Fibroblast of peridontal ligament (primary cell): ENCODE measurements around the gene CRYGB.
"Not testable (repeated sequence)": the region's sequence is repeated elsewhere in the genome, so short reads cannot be mapped to it uniquely, and the experiment has no call there.

Experiments
- DNase-seq: peaks from one replicate; pipeline ENCODE4 v3.0.0-alpha.2; 2010; ENCODE audit errors: extremely low read depth

CRYGB gene

DNA sequence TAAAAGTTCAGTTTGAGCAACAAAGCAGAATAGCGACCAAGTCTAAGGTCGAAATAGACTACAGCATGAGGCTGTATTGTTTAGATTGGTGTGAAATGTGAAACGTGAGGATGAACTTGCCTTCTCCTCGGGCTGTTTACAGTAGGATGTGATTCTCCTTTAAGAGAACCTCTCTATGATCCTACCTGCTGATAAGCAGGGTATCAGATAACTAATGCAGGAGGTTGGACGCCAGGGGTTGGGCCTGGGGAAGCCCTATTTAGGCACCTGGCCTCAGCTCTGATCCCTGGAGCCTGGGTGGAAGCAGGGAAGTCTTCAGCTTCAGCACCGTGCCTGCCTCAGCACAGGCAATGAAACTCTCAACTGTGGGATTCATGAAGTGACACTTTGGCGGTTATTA lies 33.0 kb downstream of the CRYGB start:
- DNase-seq, result no peak

DNA sequence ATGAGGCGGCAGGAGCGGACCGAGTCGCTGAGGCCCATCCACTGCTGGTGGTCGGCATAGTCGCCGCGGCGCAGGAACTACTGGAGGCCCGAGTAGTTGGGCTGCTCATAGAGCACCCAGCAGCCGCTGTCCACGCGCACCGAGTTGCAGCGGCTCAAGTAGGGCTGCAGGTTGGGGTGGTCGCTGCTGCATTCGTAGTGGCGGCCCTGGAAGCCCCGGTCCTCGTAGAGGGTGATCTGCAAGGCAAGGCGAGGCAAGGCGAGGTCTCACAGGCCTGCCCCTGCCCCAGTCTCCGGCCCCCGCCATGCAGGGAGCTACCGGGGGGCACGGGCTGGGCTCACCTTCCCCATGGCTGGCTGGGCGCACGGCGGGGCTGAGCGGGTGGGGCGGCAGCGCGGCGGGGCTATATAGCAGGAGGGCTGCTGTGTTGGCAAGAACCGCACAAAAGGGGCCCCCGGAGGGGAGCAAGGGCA lies 33.6 kb downstream of the CRYGB start:
- not testable (repeated sequence) for DNase-seq

DNA sequence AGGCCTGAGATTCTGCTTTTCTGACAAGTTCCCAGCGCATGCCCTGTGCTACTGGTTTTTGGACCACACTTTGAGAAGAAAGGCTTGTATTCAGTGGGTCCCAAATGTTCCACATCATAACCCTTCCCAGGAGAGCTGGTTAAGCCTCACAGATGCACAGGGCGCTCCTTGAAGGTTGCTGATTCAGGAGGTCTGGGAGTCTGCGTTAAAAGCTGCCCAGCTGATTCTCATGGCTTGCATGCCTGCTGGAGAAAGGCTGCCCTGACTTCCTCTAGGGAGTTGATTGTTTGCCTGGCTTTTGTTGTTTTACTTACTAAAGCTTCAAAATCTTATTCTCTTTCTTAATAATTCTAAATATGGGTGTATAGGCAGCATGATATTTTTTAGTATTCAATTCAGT lies 42.3 kb downstream of the CRYGB start:
- DNase-seq, result no peak

DNA sequence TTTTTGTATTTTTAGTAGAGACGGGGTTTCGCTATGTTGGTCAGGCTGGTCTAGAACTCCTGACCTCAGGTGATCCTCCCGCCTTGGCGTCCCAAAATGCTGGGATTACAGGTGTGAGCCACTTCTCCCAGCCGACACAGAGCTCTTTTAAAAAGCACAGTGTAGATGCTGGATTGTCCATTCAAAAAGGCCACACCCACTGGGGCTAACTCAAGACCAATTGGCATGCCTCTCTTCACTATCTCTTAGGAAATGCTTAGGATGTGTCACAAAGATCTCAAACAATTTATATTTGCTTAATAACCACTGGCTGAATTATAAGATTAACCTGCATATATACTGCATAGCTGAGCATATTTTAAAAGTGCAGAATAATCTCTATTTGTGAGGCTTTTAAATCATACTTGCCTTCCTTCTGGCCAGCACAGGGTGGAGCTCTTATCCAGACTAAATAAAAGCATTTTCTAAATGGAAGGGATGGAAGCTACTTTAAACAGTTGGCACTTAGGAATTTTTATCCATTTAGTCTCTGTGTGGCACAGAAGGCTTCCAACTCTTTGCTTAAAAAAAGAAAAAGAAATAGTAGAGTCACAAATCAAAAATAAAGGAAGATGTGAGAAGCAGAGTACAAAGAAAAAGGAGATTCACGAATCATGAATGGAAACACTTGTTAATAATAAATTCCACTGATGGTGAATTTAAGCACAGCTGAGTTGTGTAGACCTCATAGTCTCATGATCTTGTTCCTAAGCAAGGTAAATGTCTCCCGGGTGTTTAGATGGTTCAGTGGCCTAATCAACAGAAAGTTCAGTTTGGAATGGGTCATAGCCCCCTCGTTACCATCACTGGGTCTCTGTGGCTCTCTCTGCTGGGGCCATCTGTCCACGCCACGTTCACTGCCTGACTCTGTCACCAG lies 44.0 kb downstream of the CRYGB start:
- peak; percentile 48 for DNase-seq

DNA sequence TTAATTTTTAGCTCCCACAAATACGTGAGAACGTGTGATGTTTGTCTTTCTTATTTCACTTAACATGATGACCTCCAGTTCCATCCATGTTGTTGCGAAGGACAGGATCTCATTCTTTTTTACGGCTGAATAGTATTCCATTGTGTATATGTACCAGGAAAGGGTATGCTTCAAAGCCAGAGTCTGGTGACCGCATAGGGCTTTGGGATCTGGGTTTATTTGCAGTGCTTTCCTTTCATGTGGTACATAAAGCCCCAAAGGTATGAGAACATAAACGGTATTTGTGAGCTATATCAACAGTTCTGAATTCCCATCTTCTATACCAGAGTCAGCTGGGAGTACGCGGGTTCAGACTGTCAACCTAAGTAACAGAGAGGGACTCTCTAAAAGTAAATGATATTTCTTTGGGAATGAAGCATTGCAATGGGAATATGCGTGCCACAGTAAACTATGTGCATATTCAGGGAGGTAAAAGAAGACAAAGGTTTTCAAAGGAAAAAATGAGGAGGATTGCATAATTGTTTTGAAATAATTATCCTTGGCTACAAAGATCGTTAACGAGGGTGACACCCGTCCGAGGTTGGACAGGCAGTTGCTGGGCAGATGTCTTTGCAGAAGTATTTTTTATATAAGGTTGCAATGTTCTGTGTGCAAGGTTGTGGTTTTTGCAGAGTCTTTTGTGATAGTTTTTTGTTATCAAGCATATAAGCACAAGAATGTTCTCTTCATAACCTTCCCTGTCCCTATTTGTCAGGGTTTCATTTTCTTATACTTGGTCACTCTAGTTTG lies 46.1 kb downstream of the CRYGB start:
- no peak for DNase-seq

DNA sequence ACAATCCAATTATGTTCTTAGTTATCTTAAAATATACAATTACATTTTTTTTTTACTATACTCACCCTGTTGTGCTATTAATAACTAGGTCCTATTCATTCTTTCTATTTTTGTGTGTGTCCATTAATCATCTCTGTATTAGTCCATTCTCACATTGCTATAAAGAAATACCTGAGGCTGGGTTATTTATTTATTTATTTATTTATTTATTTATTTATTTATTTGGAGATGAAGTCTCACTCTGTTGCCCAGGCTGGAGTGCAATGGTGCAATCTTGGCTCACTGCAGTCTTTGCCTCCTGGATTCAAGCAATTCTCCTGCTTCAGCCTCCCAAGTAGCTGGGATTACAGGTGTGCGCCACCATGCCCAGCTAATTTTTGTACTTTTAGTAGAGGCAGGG lies 47.3 kb downstream of the CRYGB start:
- not testable (repeated sequence) for DNase-seq

DNA sequence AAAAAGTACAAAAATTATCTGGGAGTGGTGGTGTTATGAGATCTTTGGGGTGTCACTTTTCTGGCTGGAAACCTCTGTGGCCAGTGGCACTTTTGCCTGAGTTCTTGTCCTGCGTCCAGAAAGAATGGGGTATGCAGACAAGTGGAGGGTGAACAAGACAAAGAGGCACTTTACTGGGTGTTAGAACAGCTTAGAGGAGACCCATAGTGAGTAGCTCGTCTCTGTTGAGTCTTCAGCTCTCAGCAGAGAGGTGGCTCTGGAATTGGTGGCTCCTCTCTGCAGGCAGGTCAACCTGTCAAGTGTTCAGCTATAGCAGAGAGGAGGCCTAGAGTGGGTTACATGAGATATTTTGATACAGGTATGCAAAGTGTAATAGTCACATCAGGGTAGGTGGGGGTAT lies 47.7 kb downstream of the CRYGB start:
- no peak for DNase-seq

DNA sequence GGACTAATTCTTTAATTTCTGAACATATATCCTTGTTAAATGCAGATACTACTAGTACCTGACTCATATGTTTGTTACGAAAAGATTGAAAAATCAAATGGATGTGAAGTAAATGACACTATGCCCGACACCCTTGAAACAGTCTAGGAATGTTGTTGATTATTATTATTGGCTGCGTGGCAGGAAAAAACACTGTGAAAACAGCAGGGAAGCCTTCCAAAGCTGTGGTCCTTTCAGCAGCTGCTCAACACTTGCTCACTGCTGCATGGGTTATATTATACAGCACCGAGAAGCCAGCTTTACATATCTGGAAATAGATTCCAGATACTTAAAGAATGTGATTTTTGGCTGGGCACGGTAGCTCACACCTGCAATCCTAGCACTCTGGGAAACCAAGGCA lies 48.2 kb downstream of the CRYGB start:
- DNase-seq, result no peak

DNA sequence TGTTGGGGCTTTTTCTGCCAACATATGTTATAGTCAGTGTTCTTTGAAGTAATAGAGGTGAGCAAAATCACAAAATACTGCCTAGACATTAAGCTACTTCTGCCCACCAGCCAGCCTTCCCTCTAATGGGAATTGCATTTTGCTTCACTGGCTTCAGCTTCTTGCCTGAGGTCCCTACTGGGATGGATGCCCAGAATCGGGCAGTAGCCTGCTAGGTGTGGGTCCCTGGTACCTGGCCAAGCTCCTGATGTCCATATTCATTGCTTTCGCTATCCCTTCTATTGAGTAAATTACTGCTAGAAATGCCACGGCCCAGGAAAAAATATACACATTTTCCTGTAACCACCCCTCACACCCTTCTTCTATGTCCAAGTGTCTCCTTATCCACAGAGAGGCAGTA lies 48.6 kb downstream of the CRYGB start:
- DNase-seq, result no peak

DNA sequence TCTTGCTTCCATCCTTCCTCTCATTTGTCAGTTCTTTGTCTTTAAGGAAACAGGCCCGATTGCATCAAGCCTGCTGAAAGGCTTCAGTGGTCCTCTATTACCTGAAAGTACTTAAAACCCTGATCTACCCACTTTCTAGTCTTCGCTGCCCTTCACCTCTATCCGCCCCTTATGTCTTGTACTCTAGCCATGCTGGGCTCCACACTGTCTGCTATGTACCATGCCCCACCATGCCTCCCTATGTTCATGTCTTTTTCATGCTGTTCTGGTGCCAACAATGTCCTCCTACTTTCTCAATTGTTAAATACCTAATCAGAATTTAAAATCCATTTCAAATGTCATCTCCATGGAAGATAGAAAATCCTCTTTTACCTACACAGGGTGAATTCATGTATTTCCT lies 49.9 kb downstream of the CRYGB start:
- no peak for DNase-seq

DNA sequence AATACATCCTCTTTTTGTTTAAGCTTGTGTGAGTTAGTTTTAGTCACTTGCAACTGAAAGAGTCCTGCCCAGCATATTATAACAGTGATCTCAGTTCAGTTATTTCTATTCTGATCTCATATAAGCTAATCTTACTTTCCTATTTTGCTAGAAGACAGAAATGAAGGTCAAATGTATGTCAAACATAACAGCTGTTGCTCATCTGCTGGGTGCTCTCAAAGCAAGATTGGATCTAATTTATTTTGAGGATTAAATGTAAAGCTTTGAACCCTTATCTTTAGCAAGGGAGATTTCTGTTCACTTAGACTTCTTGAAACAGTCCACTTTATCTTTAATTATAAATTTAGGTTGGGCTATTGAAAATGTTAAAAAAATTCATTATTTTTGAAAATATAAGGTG lies 52.8 kb downstream of the CRYGB start:
- no peak for DNase-seq
